Activated naive CD8-positive, alpha-beta T cell treated with anti-CD3 and anti-CD28 coated beads, Interleukin-2, amount 10 ng/mL, durations not matched to agents 7 days and 5 days (primary cell): ENCODE data around the gene ATXN1. TPM values are rescaled to one million over a fixed set of nuclear protein-coding genes. Genes with fewer than 3 reads are reported as not detected.

Source experiments
- ATAC-seq: fragments of 150-1000 bp; cut with Tn5 transposase; one replicate; pipeline ENCODE4 v1.10.0; 2021; ENCODE audit warnings: low read depth, moderate library complexity
- POLR2A ChIA-PET: fragments of 350-600 bp; sonication (Branson Sonifier 250); formaldehyde crosslinking; loops from one replicate; lab custom pipeline; 2021; ENCODE audit warnings: antibody characterized with exemption; lab: Charles Lee
- DNase-seq: peaks from one replicate; pipeline ENCODE4 v3.0.0; 2021
- H3K27ac Mint-ChIP-seq: one replicate; pipeline ENCODE4 v1.8.0; 2022; ENCODE audit warnings: mild to moderate bottlenecking, mixed read lengths
- H3K27me3 Mint-ChIP-seq: one replicate; pipeline ENCODE4 v1.8.0; 2022; ENCODE audit warnings: mild to moderate bottlenecking, moderate library complexity, mixed read lengths
- H3K36me3 Mint-ChIP-seq: one replicate; pipeline ENCODE4 v1.8.0; 2021; ENCODE audit warnings: mild to moderate bottlenecking, mixed read lengths
- H3K4me1 Mint-ChIP-seq: one replicate; pipeline ENCODE4 v1.8.0; 2021; ENCODE audit warnings: mixed read lengths
- H3K4me3 Mint-ChIP-seq: one replicate; pipeline ENCODE4 v1.8.0; 2022; ENCODE audit warnings: mild to moderate bottlenecking, moderate library complexity, mixed read lengths
- H3K9me3 Mint-ChIP-seq: one replicate; pipeline ENCODE4 v1.8.0; 2021; ENCODE audit warnings: mixed read lengths
- total RNA-seq, 2 experiments: library from RNA; stranded (reverse); gene quantifications; one replicate each; pipeline ENCODE4 v1.2.3, GENCODE V29; 2021

ATXN1 gene
- total RNA-seq, 2 experiments from 2014 or later, result 63.6 to 67.2 TPM

DNA sequence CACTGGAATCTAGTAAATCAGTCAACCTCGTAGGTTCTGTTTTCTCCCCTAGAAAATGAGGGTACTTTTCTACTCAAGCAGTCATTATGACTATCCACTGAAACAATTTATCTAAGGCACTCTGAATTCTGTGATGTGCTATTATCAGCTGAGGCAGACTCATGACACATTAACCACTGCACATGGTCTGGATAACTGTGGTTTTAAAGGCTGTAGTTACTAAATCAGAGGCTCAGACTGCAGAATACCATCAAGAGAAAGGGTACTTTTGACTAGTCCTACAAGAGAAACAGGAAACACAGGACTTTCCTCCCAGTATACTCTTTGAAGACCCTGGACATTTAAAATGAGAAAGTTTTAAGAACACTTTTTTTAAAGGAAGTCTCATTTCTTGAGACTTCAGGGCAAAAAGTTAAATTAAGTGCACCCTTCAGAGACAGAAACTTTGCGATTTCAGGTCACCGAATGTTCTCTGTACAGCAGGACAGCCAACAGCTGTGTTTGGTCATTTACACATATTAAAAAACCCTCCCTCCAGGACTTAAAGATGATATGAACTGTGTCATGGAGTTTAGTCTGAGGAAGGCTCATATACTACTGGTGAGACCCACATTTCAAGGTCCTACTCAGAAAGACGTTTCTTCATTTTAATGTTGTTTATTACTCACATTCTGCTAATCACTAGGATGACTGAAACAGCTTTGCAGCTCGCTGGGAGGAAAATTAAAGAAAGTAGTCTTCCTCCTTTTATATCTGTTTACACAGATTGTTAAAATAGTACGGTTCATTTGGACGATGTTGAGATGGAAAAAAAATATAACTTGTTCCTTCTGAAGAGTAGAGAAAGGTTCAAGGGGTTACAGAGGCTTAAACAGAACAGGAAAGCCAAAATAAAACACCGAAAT lies 19.9 kb downstream of the ATXN1 start:
- POLR2A ChIA-PET, result interaction anchor here (1.0 kb wide), 1 partner anchor 10 kb away, joined by 3 read pairs; no protein-coding TSS in a partner anchor
- no peak for DNase-seq
- H3K27ac Mint-ChIP-seq, result no peak overlapping the region
- H3K9me3 Mint-ChIP-seq, result no peaks in the 10 kb centered on the region
- H3K36me3 Mint-ChIP-seq, result peaks cover 35% of the 10 kb centered on the region
- H3K4me3 Mint-ChIP-seq, result peak overlapping the region; percentile 4
- H3K4me1 Mint-ChIP-seq, result peaks cover 46% of the 10 kb centered on the region
- peak; percentile 63 for ATAC-seq
- H3K27me3 Mint-ChIP-seq, result no peaks in the 10 kb centered on the region

DNA sequence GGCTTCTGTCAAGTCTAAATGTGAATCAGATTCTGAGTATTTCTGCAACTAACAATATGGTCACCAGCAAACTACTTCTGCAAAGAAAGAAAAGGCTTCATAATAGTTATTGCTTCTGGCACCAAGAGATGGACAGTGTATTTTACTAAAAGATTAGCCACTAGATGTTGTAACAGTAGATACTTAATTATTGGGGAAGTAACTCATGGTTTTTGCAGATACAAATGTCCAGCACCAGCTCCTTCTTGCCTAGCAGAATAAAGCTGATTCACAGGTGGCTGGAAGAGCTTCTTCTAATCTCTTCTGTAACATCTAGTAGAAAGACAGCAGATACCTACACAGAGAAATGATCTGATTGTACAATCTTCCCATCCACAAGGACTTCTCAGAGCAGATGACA lies 21.2 kb downstream of the ATXN1 start:
- ATAC-seq (no peak), DNase-seq (no peak)
- Mint-ChIP-seq H3K27me3 (no peaks in the 10 kb centered on the region), H3K27ac (no peak overlapping the region), H3K4me1 (peaks cover 46% of the 10 kb centered on the region), H3K36me3 (peaks cover 38% of the 10 kb centered on the region), H3K4me3 (no peak overlapping the region), H3K9me3 (no peaks in the 10 kb centered on the region)
- POLR2A ChIA-PET, result interaction anchor here (0.6 to 1.0 kb wide), 2 partner anchors 8 to 19 kb away, joined by 3 read pairs; no protein-coding TSS in a partner anchor

DNA sequence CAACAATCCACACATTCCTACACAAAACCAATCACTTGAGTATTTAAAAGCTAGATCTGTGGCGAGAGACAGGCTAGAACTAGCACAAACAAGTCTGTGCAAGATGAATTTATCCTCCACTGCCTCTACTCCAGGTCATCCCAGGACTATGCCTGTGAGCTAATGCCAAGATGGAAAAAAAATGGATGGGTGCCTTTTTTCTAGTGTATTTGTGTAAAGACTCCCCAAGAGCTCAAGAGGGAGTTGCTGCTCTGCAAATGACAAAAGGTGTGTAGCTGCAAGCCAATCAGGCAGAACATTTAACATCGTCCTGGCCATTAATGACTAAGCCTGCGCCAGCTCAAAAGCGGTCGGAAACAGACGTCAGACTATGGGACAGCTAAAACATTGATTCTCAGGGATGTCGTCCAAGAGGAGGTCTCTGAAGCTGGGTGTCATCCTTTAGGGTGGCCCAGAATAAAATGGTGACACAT lies 21.9 kb downstream of the ATXN1 start:
- DNase-seq (no peak), ATAC-seq (no peak)
- peaks cover 46% of the 10 kb centered on the region for H3K4me1 Mint-ChIP-seq
- H3K27me3 Mint-ChIP-seq, result no peaks in the 10 kb centered on the region
- H3K27ac Mint-ChIP-seq, result no peak overlapping the region
- POLR2A ChIA-PET, result no interaction called here
- peaks cover 37% of the 10 kb centered on the region for H3K36me3 Mint-ChIP-seq
- H3K9me3 Mint-ChIP-seq, result no peaks in the 10 kb centered on the region
- H3K4me3 Mint-ChIP-seq, result no peak overlapping the region

DNA sequence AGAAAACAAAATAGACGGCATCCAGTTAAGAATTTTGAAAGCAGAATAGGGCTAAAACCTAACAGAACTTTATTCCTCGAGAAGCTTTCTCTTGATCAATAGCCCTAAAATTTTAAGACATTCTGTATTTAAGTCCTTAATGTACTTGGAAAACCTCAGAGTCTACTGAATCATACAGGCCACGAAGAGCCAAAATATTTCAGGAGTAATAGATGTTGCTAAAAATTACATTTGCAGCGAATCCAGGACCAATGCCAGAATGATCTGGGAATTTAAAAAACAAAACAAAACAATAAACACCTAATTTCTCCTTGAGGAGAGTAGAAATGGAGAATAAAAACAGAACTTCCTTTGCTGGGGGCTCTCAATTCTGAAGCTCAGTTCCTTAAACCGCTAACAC lies 23.3 kb downstream of the ATXN1 start:
- Mint-ChIP-seq H3K4me1 (peaks cover 42% of the 10 kb centered on the region), H3K27me3 (no peaks in the 10 kb centered on the region), H3K27ac (no peak overlapping the region), H3K9me3 (no peaks in the 10 kb centered on the region), H3K36me3 (peaks cover 29% of the 10 kb centered on the region), H3K4me3 (no peak overlapping the region)
- DNase-seq, result no peak
- POLR2A ChIA-PET, result no interaction called here
- ATAC-seq, result no peak

DNA sequence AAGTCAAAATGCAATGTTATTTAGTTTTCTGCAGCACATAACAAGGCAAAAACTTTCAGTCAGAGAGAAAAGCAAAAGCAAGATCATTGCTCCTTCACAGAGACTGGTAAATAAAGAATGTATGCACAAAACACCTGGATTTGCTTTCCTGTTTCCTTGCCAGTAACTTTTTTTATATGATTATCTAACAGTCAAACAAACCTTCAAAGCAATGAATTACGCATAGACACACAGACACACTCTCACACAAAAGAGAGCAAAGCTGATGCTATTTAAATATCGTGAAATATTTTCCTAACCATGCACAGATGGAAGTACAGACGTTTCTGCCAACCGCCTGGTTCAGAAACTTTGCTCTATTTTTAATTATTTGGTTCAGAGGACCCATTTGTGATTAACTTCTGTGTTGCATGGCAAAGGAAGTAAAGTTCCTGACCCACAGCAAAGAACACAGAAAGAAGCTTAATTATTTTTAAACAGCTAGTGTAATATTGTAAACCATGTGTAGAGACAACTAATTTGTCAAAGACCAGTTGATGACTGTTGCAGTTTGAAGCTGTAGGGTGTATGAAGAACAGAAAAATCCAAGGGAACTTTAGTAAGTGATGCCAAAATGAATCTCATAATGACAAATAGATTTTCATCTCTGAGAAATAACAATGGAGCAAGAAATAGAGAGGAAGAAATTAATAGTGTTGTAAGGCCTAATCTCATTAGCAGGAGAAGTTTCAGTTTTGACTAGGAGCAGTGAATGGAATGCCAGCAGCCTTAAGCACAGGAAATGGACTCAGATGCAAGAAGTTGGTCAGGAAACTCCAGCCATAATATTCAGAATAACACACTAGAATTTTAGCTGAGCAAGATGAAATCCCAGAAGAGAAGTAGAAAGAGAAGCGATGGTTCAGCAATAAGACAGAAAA lies 24.1 kb downstream of the ATXN1 start:
- Mint-ChIP-seq H3K36me3 (peaks cover 24% of the 10 kb centered on the region), H3K4me3 (no peak overlapping the region), H3K27ac (no peak overlapping the region), H3K4me1 (peaks cover 42% of the 10 kb centered on the region), H3K9me3 (no peaks in the 10 kb centered on the region), H3K27me3 (no peaks in the 10 kb centered on the region)
- no peak for DNase-seq
- POLR2A ChIA-PET, result no interaction called here
- ATAC-seq, result no peak

DNA sequence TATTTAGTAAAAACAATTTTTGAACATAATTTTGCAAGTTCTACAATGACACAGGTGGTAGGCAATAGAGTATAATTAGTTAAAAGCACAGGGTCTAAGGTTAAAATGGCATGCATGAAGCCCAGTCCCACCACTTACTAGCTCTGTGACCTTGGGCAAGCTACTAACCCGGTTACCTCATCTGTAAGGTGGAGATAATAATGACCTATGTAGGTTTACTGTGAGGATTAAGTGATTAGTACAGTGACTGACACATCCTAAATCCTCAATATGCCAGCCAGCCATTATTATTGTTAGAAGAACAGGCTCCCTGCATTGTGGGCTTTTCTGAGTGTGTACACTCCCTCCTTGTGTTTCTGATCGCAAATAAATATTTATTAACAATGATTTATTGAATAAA lies 26.2 kb downstream of the ATXN1 start:
- H3K4me3 Mint-ChIP-seq, result no peak overlapping the region
- POLR2A ChIA-PET, result no interaction called here
- no peak for DNase-seq
- peaks cover 40% of the 10 kb centered on the region for H3K4me1 Mint-ChIP-seq
- no peak for ATAC-seq
- H3K36me3 Mint-ChIP-seq, result peaks cover 25% of the 10 kb centered on the region
- H3K27ac Mint-ChIP-seq, result no peak overlapping the region
- H3K9me3 Mint-ChIP-seq, result no peaks in the 10 kb centered on the region
- no peaks in the 10 kb centered on the region for H3K27me3 Mint-ChIP-seq

DNA sequence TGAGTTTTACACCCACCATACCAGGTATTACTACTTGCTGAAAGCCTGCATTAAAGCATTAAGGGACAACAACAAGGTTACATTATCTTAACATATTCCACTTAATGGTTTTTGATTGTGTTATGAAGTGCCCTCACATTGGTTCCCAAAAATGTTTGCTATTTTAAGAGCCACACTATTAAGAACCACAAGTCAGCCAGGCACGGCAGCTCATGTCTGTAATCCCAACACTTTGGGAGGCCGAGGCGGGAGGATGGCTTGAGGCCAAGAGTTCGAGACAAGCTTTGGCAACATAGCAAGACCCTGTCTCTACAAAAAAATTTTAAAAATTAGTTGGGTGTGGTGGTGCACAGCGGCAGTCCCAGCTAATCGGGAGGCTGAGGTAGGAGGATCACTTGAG lies 28.2 kb downstream of the ATXN1 start:
- Mint-ChIP-seq H3K27me3 (no peaks in the 10 kb centered on the region), H3K9me3 (no peaks in the 10 kb centered on the region), H3K4me3 (no peak overlapping the region), H3K36me3 (peaks cover 21% of the 10 kb centered on the region), H3K27ac (peak overlapping the region; percentile 74), H3K4me1 (peaks cover 46% of the 10 kb centered on the region)
- DNase-seq (no peak), ATAC-seq (no peak)
- POLR2A ChIA-PET, result interaction anchor here (0.6 to 1.2 kb wide), 2 partner anchors 60 to 252 kb away, joined by 3 read pairs; no protein-coding TSS in a partner anchor

DNA sequence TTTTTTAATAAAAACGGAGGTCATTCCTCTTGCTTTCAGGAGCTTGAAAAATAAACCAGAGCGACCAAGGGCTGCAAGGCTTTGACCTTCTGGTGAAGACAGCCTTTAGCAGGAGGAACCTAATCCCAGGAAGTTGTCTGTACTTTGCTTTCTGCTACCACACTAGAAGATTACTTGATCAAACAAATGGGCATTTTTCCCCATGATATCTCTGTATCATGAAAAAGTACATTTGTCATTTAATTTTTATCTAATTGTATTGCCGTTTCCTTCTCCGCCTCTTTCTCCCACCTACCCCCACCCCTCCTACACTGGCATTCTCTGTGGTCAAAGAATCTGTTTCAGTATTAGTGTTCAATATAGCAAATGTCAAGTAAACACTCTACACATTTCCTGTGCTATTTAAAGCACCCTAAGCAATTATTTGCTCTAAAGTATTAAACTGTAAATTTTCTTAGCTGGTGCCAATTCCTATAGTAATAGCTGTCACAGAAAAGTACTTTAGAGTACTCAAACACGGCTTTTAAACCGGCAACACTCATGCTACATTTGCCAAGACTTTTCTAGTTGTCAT lies 29.7 kb downstream of the ATXN1 start:
- POLR2A ChIA-PET, result interaction anchor here (0.7 to 3.5 kb wide), 7 partner anchors 9 to 250 kb away, joined by 3 to 11 read pairs (median 4); partner anchors contain the start of gene ATXN1
- DNase-seq (no peak), ATAC-seq (peak; percentile 89)
- H3K9me3 Mint-ChIP-seq, result no peaks in the 10 kb centered on the region
- peaks cover 39% of the 10 kb centered on the region for H3K4me1 Mint-ChIP-seq
- H3K36me3 Mint-ChIP-seq, result peaks cover 16% of the 10 kb centered on the region
- peak overlapping the region; percentile 85 for H3K27ac Mint-ChIP-seq
- no peaks in the 10 kb centered on the region for H3K27me3 Mint-ChIP-seq
- H3K4me3 Mint-ChIP-seq, result peak overlapping the region; percentile 70

DNA sequence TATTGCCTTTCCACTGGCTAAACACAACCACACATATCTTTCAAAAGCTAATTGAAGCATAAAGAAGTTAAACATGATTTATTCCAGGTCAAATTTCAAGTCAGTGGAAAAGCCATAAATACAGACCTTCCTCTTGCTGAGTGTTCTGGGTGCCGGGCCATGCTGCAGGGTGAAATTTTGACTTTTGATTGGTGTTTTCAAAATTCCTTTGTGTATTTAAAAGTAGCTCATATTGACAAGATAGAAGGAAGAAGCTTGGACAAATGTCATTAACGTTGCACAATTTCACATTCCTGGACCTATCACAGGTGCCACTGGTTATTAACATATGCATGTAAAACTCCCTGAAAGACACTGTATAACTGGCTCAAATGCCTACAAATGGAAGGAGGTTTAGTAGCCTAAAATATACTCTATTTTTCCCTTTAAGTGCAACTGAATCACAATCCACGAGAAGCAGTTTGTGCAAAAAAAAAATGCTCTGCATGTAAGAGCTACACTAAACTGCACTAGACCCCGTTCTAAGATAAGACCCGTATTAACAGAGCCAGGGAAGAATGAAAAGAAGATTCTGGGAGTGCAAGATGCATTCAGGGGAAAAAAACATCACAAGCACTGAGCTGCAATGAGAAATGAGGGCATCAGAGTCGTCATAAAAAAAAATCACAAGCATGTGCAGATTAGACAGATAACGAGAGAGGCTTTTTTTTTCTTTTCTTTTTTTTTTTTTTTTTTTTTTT lies 30.4 kb downstream of the ATXN1 start:
- H3K4me3 Mint-ChIP-seq, result peak overlapping the region; percentile 80
- H3K36me3 Mint-ChIP-seq, result peaks cover 16% of the 10 kb centered on the region
- H3K27me3 Mint-ChIP-seq, result no peaks in the 10 kb centered on the region
- H3K9me3 Mint-ChIP-seq, result no peaks in the 10 kb centered on the region
- ATAC-seq (no peak), DNase-seq (no peak)
- POLR2A ChIA-PET, result interaction anchor here (0.7 to 3.5 kb wide), 5 partner anchors 14 to 213 kb away, joined by 3 to 11 read pairs (median 5); partner anchors contain the start of gene ATXN1
- peaks cover 36% of the 10 kb centered on the region for H3K4me1 Mint-ChIP-seq
- H3K27ac Mint-ChIP-seq, result peak overlapping the region; percentile 85

DNA sequence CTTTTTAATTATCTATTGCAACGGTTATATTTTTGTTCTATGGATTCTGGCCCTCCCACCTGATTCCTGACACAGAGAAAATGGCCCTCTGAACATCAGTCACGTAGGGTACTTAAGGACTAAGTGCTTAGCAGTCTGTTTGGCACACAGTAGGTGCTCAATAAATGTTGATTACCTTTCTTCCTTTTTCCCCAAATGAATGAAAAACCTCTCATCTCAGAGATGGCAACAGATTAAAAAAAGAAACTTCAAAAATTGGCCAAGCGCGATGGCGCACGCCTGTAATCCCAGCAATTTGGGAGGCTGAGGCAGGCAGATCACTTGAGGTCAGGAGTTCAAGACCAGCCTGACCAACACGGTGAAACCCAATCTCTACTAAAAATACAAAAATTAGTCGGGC lies 31.5 kb downstream of the ATXN1 start:
- Mint-ChIP-seq H3K4me1 (peaks cover 44% of the 10 kb centered on the region), H3K27me3 (no peaks in the 10 kb centered on the region), H3K4me3 (no peak overlapping the region), H3K27ac (no peak overlapping the region), H3K36me3 (peaks cover 15% of the 10 kb centered on the region), H3K9me3 (no peaks in the 10 kb centered on the region)
- POLR2A ChIA-PET, result interaction anchor here (1.0 to 3.5 kb wide), 2 partner anchors 12 to 32 kb away, joined by 3 to 11 read pairs; partner anchors contain the start of gene ATXN1
- DNase-seq (no peak), ATAC-seq (no peak)

DNA sequence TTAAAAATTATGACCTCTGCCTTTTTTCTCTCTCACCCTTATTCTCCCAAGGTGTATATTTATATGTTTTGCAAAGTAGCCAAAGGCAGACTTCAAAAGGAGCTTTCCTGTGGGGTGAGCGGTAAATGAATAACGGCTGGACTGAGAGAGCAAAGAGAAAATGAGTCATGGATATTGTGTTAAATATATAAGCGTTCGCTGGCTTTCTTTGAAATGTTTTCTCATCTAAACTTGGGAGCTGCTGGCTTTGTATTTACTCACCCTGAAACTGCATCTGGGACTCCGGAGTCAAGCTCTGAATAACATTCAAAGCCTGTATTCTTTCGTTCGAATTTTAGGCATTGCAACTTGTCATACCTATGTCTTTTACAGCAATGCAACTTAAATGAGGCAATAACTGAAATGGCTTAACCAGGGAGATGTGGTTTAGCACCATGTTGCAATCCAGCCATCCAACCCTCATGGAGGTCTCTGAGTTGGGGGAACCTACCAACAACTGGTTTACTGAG lies 32.0 kb downstream of the ATXN1 start:
- no peaks in the 10 kb centered on the region for H3K9me3 Mint-ChIP-seq
- H3K36me3 Mint-ChIP-seq, result peaks cover 13% of the 10 kb centered on the region
- no peak overlapping the region for H3K4me3 Mint-ChIP-seq
- DNase-seq (no peak), ATAC-seq (no peak)
- peaks cover 47% of the 10 kb centered on the region for H3K4me1 Mint-ChIP-seq
- POLR2A ChIA-PET, result interaction anchor here (1.0 to 3.5 kb wide), 2 partner anchors 11 to 32 kb away, joined by 3 to 11 read pairs; partner anchors contain the start of gene ATXN1
- no peaks in the 10 kb centered on the region for H3K27me3 Mint-ChIP-seq
- H3K27ac Mint-ChIP-seq, result no peak overlapping the region
